GM19455 (cell line): ENCODE data around the gene KCNJ4.
"Not testable (repeated sequence)": the region's sequence is repeated elsewhere in the genome, so short reads cannot be mapped to it uniquely, and the experiment has no call there.

ENCODE experiments used
- ATAC-seq: cut with Tn5 transposase; IDR thresholded peaks from one replicate; pipeline ENCODE4 v1.9.1; 2021; ENCODE audit not compliant: unreplicated experiment

The KCNJ4 gene

GRCh38 chr22:38471237-38471636 is 16.2 kb upstream of the KCNJ4 start:
- no peak for ATAC-seq

DNA sequence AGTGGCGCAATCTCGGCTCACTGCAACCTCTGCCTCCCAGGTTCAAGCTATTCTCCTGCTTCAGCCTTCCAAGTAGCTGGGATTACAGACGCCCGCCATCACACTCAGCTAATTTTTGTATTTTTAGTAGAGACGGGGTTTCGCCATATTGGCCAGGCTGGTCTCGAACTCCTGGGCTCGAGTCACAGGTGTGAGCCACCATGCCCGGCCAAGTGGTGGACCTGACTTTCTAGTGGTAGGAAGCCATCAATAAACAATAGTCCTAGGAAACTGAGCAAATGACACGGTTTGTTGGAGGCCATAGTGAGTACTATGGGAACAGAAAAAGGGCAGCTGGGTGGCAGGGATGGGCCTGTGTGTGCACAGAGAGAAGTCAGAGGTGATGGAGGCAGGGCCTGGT is 15.2 kb upstream of the KCNJ4 start:
- ATAC-seq: not testable (repeated sequence)

DNA sequence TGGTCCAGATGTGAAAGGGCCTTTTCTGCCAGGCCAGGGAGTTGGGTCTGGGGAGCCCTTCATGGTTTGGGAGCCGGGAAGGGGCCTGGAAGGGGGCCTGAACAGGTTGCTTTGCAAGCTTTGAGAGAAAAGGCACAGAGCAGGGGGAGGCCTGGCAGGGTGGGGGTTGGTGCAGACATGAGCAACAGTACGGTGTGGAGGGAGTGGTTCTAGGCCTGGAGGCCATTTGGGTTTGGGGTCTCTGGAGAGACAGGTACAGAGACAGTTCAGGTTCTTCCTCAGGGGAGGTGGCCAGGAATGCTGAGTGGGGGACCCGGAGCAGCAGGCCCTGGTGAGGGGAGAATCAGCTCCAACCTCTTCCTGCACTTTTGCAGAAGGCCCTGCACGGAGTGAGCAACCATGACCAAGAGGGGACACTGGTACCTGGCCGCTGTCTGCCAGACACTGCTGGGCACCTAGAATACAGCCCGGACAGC is 14.3 kb upstream of the KCNJ4 start:
- no peak for ATAC-seq

DNA sequence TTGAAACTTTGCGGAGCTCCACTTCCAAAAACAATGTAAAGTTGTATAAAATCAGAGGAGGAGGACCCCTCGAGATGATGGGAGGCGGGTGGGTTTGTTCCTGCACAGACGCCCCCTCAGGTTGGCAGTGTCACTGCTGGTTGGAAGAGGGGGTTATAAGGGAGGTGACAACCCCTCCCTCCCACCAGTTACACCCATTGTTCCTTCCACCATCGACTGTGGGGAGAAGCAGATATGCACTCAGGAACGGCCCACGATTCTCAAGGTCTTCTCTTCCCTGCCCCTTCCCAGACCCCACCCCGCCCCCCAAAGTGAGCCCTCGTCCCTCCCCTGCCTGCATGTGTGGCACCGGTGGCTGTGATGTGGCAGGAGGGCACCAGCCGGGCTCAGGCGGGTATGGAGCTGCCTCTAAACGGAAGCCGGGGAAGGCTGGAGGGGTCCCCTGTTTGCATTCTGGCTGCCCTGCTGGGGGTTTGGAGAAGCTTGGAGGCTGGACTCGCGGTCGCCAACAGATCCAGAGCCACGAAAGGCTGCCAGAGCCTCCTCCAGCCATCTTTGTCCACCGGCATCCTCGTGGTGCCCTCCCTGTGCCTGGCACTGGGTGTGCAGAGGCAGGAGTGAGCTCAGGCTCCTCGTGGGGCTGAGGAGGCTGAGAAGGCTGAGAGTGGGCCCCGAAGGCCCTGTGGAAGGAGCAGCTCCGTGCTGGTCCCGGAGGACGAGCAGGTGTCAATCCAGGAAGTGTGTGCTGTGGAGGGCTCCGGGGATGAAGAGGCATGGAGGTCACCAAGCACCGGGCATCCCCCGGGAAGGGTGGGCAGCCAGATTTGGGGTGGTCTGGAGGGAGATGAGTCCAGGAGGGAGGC is 13.7 kb upstream of the KCNJ4 start:
- no peak for ATAC-seq

- ATAC-seq: no peak
These were observed 13.0 kb upstream of the KCNJ4 start, which contains the start of gene KDELR3 for GRCh38 chr22:38467904-38468442. TSS of gene KDELR3 (plus strand) at chr22:38468096. CDS start at chr22:38468234, 138 bp downstream.

DNA sequence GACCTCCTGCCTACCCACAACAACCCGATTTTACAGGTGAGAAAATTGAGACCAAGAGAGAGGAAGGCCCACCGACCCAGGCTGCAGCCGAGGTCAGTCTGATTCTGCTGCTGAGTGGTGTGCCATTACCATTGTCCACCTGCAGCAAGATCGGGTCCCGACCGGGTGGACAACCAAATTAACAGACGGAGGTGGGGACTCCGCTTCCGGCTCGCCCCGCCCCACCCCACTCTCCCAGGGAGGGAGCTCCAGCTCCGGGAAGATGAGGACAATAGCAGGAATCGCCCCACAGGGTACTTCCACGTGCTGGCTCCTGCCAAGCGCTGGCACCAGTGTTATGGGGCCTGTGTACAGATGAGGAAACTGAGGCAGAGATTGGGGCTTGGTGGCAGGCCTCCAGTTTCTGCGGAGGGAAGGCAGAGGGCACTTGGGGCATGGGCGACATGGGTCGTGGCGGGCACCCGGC is 12.5 kb upstream of the KCNJ4 start:
- ATAC-seq: no peak

DNA sequence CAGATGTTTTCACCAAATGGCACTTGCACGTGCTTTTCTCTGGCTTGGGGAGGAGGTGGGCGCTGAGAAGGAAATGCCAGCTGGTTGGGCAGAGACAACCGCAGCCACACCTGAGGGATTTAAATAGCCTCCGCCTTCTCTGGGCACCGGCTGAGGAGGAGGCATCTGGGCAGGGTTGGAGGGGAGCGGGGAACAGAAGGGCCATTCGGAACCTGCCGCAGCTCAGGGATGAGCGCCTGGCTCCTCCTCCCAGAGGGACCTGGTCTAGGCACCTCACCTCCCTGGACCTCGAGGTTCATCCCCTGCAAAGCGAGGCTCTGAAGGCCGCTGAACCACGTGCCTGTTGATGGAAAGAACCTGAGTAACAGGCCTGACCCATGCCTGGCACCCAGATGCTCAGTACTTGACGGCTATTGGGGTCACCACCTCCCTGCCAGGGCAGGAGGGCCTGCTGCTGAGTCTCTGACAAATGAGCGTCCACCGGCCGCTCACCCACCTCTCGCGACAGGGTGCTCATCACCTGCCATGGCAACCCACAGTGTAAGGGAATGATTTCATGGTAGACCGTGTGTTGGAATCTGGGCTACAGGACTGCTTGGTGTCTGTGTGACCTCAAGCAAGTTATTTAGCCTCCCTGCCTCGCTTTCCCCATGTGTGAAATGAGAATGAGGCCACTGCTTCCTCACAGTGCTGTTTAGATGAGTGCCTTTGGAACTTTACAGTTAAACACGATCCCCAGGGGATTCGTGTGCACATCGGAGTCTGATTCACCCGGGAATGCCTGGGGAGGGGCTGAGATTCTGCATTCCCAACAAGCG is 10.9 kb upstream of the KCNJ4 start:
- ATAC-seq: no peak

GRCh38 chr22:38464992-38465672 is 10.1 kb upstream of the KCNJ4 start:
- no peak for ATAC-seq

DNA sequence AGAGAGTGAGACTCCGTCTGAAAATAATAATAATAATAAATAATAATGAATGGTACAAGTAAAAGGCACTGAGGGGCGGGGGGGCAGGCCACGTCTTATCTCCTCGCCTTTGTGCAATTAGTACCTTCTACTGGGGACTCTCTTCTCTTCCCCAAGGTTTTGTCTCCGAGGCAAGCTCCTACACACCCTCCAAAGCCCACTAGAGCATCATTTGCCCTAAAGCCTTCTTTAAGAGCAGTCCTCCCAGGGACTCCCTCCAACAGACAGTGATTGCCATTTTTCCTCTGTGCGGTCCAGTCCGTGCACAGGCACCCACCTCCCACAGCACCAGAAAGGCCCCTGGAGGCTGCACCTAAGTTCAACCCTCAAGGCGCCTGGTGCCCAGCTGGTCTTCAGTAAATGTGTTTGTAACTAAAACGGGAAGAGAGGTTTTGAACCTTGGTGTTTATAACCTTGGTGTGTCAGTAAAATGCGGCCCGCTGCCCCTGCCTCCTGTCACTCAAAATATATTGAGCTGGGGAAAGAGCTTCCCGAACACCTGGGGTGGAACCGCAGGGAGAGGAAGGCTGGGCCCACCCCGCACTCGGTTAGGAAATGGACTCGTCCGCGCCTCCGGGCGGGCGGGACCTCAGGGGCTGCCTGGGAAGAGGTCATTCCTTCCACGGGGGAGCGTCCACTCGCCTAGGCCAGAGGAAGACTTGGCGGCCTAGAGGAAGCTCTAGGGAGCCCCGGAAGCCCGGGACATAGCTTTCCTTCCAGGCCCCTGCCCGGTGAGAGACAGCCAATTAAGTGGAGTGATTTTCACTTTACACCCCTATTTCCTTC is 8.2 kb upstream of the KCNJ4 start:
- no peak for ATAC-seq

DNA sequence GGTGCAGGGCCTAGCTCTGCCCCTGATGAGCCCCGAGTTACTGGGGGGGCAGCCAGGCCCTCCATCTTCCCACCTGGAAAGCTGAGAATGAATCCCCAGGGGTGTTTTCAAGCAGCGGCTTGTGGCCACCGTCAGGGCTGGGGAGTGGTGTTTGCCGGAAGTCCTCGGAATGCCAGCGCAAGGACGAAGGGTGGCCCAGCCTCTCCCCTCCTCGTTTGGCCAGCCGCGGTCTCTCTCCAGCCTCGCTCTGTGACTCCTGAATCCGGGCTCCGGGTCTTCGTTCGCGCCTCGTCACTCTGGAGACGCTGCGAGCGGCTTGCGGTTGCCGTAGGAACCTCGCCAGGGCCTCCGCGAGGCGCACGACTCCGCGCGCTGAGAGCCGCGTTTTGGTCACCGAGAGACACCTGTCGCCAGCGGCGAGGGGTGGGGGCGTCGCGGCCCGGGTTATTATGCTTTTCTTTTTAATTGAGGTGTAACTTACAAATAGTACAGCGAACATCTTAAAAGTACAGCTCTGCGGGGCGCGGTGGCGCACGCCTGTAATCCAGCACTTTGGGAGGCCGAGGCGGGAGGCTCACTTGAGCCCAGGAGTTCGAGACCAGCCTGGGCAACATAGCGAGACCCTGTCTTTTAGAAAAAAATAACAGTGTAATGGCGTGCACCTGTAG is 6.5 kb upstream of the KCNJ4 start:
- no peak for ATAC-seq

DNA sequence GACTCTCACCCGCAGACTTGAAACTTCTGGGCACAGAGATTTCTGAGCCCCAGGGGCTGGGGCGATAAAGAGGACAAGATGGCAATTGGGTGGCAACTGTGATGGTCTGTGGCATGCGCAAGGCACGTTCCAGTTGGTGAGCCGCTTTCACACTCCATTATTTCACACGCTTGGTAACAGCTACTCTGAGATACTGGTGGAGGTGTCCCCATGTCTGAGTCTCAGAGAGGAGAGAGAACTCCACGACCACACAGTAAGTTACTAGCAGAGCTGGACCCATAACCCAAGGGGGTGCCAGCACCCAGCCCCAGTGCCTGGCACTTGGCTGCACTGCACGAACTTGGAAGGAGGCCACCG is 6.0 kb upstream of the KCNJ4 start:
- ATAC-seq: no peak

GRCh38 chr22:38460426-38460840 is 5.4 kb upstream of the KCNJ4 start:
- no peak for ATAC-seq

DNA sequence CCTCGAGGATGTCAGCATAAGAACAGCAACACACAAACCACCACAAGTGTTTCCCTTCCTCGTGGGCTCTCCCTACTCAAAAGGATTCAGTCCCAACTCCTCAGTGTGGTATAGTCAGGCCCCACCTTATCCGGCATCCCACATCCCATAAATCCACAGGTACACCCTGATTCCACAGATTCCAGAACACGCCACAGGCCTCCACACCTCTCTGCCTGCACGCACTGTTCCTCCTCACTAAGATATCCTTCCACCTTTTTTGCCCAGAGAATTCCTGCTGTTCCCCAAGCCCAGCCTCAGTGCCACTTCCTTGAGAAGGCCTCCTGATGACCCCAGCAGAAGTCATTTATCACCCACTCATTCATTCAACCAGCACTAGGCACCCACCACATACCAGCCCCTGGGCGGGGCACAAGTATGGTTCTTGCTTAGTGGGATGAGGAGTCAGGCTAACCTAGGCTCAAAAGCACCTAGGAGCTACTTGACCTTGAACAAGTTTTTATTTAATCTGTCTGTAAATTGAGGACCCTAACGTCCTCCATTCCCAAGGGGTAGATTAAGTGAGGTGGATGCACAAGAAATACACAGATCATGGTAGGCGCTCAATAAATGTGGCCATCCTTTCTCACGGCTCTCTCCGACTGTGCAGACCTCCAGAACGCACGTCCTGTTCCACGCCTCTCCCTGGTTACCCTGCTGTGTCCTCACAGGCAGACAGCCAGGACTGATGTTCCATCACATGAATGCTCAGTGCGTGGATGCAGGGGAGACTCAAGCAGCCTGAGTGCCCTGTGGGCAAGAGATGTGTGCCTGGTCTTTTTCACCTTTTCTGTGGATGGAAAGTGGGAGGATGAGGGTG is 2.1 kb upstream of the KCNJ4 start:
- ATAC-seq: no peak

DNA sequence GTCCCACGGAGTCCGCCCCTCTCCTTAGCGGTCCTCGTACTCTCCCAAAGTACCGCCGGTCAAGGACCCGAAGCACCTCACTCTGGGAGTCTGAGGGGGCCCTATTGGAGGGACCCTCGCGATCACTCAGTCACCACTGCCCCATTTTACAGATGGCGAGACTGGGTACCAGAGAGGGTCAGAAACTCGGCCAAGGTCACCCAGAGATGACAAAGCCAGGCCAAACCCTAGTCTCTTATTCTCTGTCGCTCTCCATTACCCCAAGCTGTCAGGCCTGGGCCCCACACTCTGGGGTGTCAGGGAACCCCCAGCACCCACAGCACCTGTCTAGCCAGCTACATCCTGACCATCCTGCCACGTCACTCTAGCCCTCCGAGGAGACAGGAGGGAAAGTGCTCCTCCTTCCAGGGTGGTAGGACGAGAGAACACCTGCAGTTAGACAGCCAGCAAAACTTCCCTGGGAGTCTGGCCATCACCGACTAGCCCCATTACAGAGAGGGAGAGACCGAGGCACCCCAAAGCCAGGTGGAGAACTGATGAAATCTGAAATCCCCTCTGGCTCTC is 1.4 kb upstream of the KCNJ4 start:
- ATAC-seq: no peak

DNA sequence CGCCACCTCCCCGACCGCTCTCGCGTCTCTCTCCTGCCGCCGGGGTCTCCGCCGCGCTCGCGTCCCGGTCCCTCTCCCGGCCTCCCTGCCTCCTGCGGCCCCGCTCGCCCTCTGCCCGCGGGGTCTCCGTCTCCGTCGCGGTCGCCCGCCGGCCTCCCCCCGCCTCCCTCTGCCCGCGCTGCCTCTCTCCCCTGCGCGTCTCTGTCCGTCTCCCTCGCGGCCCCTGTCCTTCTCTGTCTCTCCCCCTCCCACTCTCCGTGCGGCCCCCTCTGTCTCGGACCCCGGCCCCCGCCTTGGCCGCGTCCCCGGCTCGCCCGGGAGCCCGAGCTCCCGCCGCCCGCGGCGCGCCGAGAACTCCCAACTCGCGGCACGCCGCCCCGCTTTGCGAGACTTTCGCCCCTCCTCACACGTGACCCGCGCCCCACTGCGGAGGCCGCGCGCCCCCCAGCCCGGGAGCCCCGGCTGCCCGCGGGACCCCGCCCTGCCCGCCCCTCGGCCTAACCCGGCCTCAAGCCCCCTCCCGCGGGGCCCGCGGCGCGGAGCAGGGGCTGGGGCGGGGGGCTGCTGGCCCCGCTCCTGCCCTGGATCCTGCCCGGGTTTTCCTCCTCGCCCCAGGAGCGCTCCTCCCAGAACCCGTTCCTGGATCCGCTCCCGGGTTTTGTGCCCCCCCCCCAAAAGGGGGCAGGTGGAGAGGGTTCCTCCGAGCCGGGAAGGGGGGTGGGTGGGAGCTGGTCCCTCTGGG is 702 bp upstream of the KCNJ4 start:
- no peak for ATAC-seq

DNA sequence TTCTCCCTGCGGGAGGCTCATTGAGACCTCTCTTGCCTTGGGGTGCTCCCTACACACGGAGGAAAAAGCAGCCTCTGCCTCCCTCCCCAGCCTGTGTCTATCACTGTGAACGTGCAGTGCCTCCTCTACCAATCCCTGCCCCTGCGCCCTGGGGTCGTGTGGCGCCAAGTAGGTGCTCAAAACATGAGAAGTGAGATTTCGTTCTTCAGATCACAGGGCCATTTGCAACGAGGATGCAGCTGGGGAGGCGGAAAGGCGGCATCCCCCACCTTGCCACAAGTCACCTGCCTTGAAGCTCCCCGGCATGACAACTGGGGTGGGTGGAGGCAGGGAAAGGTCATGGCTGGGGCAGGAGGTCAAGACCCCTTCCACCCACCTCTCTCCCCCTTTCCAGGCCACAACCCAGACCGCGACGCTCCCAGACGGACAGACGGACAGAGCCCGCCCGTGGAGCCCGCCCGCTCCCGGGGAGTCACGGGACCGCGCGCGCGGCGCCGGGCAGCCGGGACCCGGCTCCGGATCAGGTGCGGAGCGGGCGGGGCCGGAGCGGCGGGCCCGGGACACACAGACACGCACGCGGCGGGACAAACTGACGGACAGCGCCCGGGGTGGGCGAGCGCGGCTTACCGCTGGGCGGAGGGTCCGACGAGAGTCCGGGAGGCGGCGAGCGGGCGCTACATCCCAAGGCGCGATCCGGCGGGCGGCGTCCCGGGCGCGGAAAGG is 485 bp downstream of the KCNJ4 start:
- ATAC-seq: no peak

GRCh38 chr22:38453996-38454352 is 1.0 kb downstream of the KCNJ4 start:
- ATAC-seq: no peak
